DOHH2 (cell line): ENCODE measurements around the gene PKNOX1.
A peak's percentile ranks its signal among the peaks of the same experiment; 100 is the strongest.

Experiments
- H3F3A ChIP-seq: fragments of 200-600 bp; sonication (generic), shearing (Covaris generic); 2 replicates; pipeline ENCODE4 v1.6.0; 2016; ENCODE audit warnings: antibody characterized with exemption, mild to moderate bottlenecking; ENCODE audit not compliant: control insufficient read depth, insufficient read depth
- H3K27ac ChIP-seq: fragments of 200-600 bp; sonication (generic); 2 replicates; pipeline ENCODE4 v1.5.1; 2014; ENCODE audit warnings: low read depth, mild to moderate bottlenecking, low read length, moderate library complexity
- H3K27me3 ChIP-seq: fragments of 200-600 bp; sonication (generic); 2 replicates; pipeline ENCODE4 v1.6.1; 2014; ENCODE audit warnings: mild to moderate bottlenecking, low read length, mixed read lengths; ENCODE audit not compliant: control insufficient read depth
- H3K36me3 ChIP-seq: fragments of 200-600 bp; sonication (generic); 2 replicates; pipeline ENCODE4 v1.6.1; 2014; ENCODE audit warnings: mild to moderate bottlenecking, low read length, moderate library complexity, mixed read lengths; ENCODE audit not compliant: control insufficient read depth
- H3K4me1 ChIP-seq: fragments of 200-600 bp; sonication (generic); 2 replicates; pipeline ENCODE4 v1.6.1; 2014; ENCODE audit warnings: mild to moderate bottlenecking, low read length, mixed read lengths; ENCODE audit not compliant: control insufficient read depth
- H3K4me2 ChIP-seq: fragments of 200-600 bp; sonication (generic); 2 replicates; pipeline ENCODE4 v1.6.0; 2014; ENCODE audit warnings: mild to moderate bottlenecking, low read length, moderate library complexity
- H3K4me3 ChIP-seq: fragments of 200-600 bp; sonication (generic); 2 replicates; pipeline ENCODE4 v1.5.1; 2014; ENCODE audit warnings: mild to moderate bottlenecking, low read length, mixed read lengths
- H3K79me2 ChIP-seq: fragments of 200-600 bp; sonication (generic); 2 replicates; pipeline ENCODE4 v1.6.1; 2014; ENCODE audit warnings: mild to moderate bottlenecking, low read length, mixed read lengths; ENCODE audit not compliant: control insufficient read depth
- H3K9me2 ChIP-seq: fragments of 200-600 bp; sonication (generic); replicated peaks from 2 replicates; pipeline ENCODE4 v1.6.1; 2014; ENCODE audit warnings: mild to moderate bottlenecking, low read length, mixed read lengths; ENCODE audit not compliant: control insufficient read depth
- H3K9me3 ChIP-seq: fragments of 200-600 bp; sonication (generic); 2 replicates; pipeline ENCODE4 v1.6.1; 2014; ENCODE audit warnings: antibody characterized with exemption, low read length, mixed read lengths; ENCODE audit not compliant: control insufficient read depth, insufficient read depth
- H4K20me1 ChIP-seq: fragments of 200-600 bp; sonication (generic); 2 replicates; pipeline ENCODE4 v1.6.0; 2014; ENCODE audit warnings: low read depth, mild to moderate bottlenecking, antibody characterized with exemption, low read length, moderate library complexity; ENCODE audit not compliant: control insufficient read depth, insufficient read depth
- EZH2phosphoT487 ChIP-seq: fragments of 200-600 bp; sonication (generic); IDR thresholded peaks from 2 replicates; pipeline ENCODE4 v1.6.1; 2017; ENCODE audit warnings: borderline replicate concordance, mild to moderate bottlenecking, antibody characterized with exemption, low read length, moderate library complexity, mixed read lengths
- TF ChIP-seq, protein P1 (sequence below): fragments of 200-600 bp; sonication (generic); IDR thresholded peaks from one replicate; pipeline ENCODE4 v1.5.1; 2014; ENCODE audit warnings: antibody characterized with exemption, mild to moderate bottlenecking, low read depth, low read length; ENCODE audit not compliant: poor library complexity, severe bottlenecking

Gene PKNOX1

DNA sequence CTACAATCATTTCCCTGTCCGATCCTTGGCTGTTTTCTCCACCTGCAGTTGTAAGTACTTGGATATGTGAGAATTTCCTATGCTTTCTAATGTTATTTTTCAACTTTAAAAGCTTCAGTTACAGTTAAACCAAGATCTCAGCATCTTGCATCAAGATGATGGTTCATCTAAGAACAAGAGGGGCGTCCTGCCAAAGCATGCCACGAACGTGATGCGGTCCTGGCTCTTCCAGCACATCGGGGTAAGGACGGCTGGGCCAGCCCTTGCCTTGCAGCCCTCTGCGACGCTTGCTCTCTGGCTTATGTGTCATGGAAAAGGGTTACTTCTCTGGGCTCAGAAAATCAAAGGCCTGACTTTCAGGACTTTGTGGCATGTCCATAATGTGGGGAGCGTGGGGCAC is 46.8 kb downstream of the PKNOX1 start:
- TF ChIP-seq, protein P1, sequence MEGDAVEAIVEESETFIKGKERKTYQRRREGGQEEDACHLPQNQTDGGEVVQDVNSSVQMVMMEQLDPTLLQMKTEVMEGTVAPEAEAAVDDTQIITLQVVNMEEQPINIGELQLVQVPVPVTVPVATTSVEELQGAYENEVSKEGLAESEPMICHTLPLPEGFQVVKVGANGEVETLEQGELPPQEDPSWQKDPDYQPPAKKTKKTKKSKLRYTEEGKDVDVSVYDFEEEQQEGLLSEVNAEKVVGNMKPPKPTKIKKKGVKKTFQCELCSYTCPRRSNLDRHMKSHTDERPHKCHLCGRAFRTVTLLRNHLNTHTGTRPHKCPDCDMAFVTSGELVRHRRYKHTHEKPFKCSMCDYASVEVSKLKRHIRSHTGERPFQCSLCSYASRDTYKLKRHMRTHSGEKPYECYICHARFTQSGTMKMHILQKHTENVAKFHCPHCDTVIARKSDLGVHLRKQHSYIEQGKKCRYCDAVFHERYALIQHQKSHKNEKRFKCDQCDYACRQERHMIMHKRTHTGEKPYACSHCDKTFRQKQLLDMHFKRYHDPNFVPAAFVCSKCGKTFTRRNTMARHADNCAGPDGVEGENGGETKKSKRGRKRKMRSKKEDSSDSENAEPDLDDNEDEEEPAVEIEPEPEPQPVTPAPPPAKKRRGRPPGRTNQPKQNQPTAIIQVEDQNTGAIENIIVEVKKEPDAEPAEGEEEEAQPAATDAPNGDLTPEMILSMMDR, result no peak
- no peak for TF ChIP-seq EZH2phosphoT487
- H3K36me3 ChIP-seq, result peaks cover 34% of the 10 kb centered on the region
- H3K4me3 ChIP-seq, result no peak overlapping the region
- H3K27me3 ChIP-seq, result no peaks in the 10 kb centered on the region
- no peak overlapping the region for H3K4me2 ChIP-seq
- no peaks in the 10 kb centered on the region for H3K9me3 ChIP-seq
- 0 out of 2 replicates have a peak overlapping the region, but pooled peaks have one; percentile 51 for H3K27ac ChIP-seq
- H3K4me1 ChIP-seq, result peaks cover 44% of the 10 kb centered on the region
- H3K9me2 ChIP-seq, result no peaks in the 10 kb centered on the region
- H3F3A ChIP-seq, result 0 out of 2 replicates have a peak, but pooled peaks cover 3% of the 10 kb centered on the region
- no peaks in the 10 kb centered on the region for H3K79me2 ChIP-seq
- H4K20me1 ChIP-seq, result no peaks in the 10 kb centered on the region

DNA sequence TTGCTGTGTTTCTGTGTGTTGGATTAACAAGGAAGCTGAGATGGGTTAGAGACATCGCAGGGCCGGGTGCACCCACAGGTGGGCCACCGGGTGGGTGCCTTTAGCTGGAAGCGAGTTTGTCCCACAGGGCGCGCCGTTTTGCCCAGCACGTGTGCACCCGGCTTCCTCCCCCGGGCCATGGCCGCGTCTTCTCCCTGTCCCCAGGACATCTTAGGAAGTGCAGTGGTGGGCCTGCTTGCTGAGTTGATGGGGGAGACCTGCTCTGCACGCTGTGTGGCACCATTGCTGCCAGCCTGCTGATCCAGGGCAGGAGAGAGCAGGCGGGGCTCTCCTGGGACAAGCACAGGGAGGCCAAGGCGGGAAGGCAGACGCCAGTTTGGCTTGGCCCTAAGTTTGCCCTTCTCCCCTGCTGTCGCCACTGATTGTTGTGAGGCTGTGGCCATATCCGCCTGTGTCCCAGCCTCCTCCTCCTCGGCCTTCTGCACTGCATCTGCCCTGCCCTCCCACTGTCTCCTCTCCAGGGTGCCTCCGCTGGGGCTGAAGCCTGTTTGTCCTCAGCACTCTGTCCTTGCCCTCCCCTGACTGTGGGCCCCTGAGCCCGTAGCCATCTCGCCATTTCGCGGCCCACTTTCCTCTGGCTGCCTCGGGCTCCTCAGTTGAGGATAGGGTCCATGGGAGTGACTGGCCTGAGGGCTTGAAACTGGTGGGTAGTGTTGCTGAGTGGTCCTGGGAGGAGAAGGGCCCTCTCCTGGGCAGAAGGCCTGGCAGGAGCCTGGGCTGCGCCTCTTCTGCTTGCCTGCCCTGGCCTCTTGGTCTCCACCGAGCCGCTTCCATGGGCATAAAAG is 47.6 kb downstream of the PKNOX1 start:
- H3K9me2 ChIP-seq, result no peaks in the 10 kb centered on the region
- no peaks in the 10 kb centered on the region for H3K79me2 ChIP-seq
- TF ChIP-seq, protein P1, result no peak
- no peak for TF ChIP-seq EZH2phosphoT487
- H3K9me3 ChIP-seq, result no peaks in the 10 kb centered on the region
- H3K4me1 ChIP-seq, result peaks cover 36% of the 10 kb centered on the region
- H4K20me1 ChIP-seq, result no peaks in the 10 kb centered on the region
- H3K4me2 ChIP-seq, result no peak overlapping the region
- H3K36me3 ChIP-seq, result peaks cover 27% of the 10 kb centered on the region
- H3K4me3 ChIP-seq, result no peak overlapping the region
- no peak overlapping the region for H3K27ac ChIP-seq
- H3F3A ChIP-seq, result 0 out of 2 replicates have a peak, but pooled peaks cover 3% of the 10 kb centered on the region
- H3K27me3 ChIP-seq, result no peaks in the 10 kb centered on the region

DNA sequence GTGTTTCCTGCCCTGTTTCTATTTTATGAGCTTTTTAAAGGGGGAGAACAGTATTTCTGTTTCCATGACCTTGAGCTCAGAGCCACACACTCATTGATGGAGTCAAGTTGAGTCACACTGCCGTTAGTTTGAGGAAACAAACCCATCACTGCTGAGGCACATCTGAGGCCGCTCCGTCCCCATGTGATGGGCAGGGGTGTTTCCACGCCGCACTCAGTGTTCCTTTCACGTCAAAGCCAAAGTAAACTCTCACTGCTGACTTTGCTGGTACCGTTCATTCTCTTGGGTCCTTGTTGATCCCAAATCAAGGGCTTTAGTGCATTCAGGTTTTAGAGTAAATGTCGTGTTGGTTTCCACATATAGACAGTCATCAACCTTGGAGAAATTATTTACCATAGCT is 48.8 kb downstream of the PKNOX1 start:
- Histone ChIP-seq H3K27ac (no peak overlapping the region), H3K79me2 (no peaks in the 10 kb centered on the region), H4K20me1 (no peaks in the 10 kb centered on the region), H3K36me3 (peaks cover 24% of the 10 kb centered on the region), H3K4me1 (peaks cover 24% of the 10 kb centered on the region), H3K9me3 (no peaks in the 10 kb centered on the region), H3K9me2 (no peaks in the 10 kb centered on the region), H3F3A (0 out of 2 replicates have a peak, but pooled peaks cover 3% of the 10 kb centered on the region), H3K4me2 (no peak overlapping the region), H3K27me3 (no peaks in the 10 kb centered on the region), H3K4me3 (no peak overlapping the region)
- TF ChIP-seq, protein P1, result no peak
- TF ChIP-seq EZH2phosphoT487, result no peak
